ENCODE measurements around the gene AHCYL2. TPM values are rescaled to one million over a fixed set of nuclear protein-coding genes. Genes with fewer than 3 reads are reported as not detected.
"Not testable (repeated sequence)": the region's sequence is repeated elsewhere in the genome, so short reads cannot be mapped to it uniquely, and the experiment has no call there.

AHCYL2 gene
- polyA plus RNA-seq, 3 donors, result 25.6 to 35.0 (median 26.5) TPM

- no peak for DNase-seq (ENCODE audit: extremely low read depth in 1 of 11, low read depth in 9 of 11, low spot score in 4 of 11)
These were observed 229.4 kb downstream of the AHCYL2 start for GRCh38 chr7:129454249-129454551.

- DNase-seq (ENCODE audit: extremely low read depth in 1 of 11, low read depth in 9 of 11, low spot score in 4 of 11), result no peak
These were observed 231.6 kb downstream of the AHCYL2 start for GRCh38 chr7:129456421-129456820.

- no peak for DNase-seq (ENCODE audit: extremely low read depth in 1 of 11, low read depth in 9 of 11, low spot score in 4 of 11)
These were observed 232.3 kb downstream of the AHCYL2 start for GRCh38 chr7:129457101-129457500.

- no peak for DNase-seq (ENCODE audit: extremely low read depth in 1 of 11, low read depth in 9 of 11, low spot score in 4 of 11)
These were observed 233.3 kb downstream of the AHCYL2 start for GRCh38 chr7:129458171-129458570.

- DNase-seq (ENCODE audit: extremely low read depth in 1 of 11, low read depth in 9 of 11, low spot score in 4 of 11), result no peak
These were observed 237.0 kb downstream of the AHCYL2 start for GRCh38 chr7:129461809-129462208.

- no peak for DNase-seq (ENCODE audit: extremely low read depth in 1 of 11, low read depth in 9 of 11, low spot score in 4 of 11)
These were observed 237.6 kb downstream of the AHCYL2 start for GRCh38 chr7:129462420-129462819.

GRCh38 chr7:129464194-129464593 is 239.4 kb downstream of the AHCYL2 start:
- DNase-seq (ENCODE audit: extremely low read depth in 1 of 11, low read depth in 9 of 11, low spot score in 4 of 11), result no peak

GRCh38 chr7:129465080-129465479 is 240.2 kb downstream of the AHCYL2 start:
- DNase-seq (ENCODE audit: extremely low read depth in 1 of 11, low read depth in 9 of 11, low spot score in 4 of 11), result no peak

- DNase-seq (ENCODE audit: extremely low read depth in 1 of 11, low read depth in 9 of 11, low spot score in 4 of 11), result no peak
These were observed 242.0 kb downstream of the AHCYL2 start for GRCh38 chr7:129466796-129467195.

- no peak for DNase-seq (ENCODE audit: extremely low read depth in 1 of 11, low read depth in 9 of 11, low spot score in 4 of 11)
These were observed 243.3 kb downstream of the AHCYL2 start for GRCh38 chr7:129468087-129468486.

GRCh38 chr7:129468547-129468946 is 243.7 kb downstream of the AHCYL2 start:
- no peak for DNase-seq (ENCODE audit: extremely low read depth in 1 of 11, low read depth in 9 of 11, low spot score in 4 of 11)

- DNase-seq (ENCODE audit: extremely low read depth in 1 of 11, low read depth in 9 of 11, low spot score in 4 of 11), result no peak
These were observed 245.1 kb downstream of the AHCYL2 start for GRCh38 chr7:129469930-129470329.

- no peak for DNase-seq (ENCODE audit: extremely low read depth in 1 of 11, low read depth in 9 of 11, low spot score in 4 of 11)
These were observed 245.6 kb downstream of the AHCYL2 start for GRCh38 chr7:129470411-129470810.

- DNase-seq (ENCODE audit: extremely low read depth in 1 of 11, low read depth in 9 of 11, low spot score in 4 of 11), result no peak
These were observed 246.6 kb downstream of the AHCYL2 start for GRCh38 chr7:129471402-129471827.

- DNase-seq (ENCODE audit: extremely low read depth in 1 of 11, low read depth in 9 of 11, low spot score in 4 of 11), result not testable (repeated sequence)
These were observed 251.1 kb downstream of the AHCYL2 start for GRCh38 chr7:129475931-129476330.

- DNase-seq (ENCODE audit: extremely low read depth in 1 of 11, low read depth in 9 of 11, low spot score in 4 of 11), result not testable (repeated sequence)
These were observed 251.6 kb downstream of the AHCYL2 start for GRCh38 chr7:129476398-129476797.

Other genes starting within 250 kb of the AHCYL2 start
- gene TNPO3, start 169.9 kb upstream of the AHCYL2 start, polyA plus RNA-seq (ENCODE audit: insufficient read length in 3 of 3), result 10 to 100 TPM; 42.0 to 47.7 (median 45.1) TPM
- gene TSPAN33, start 80.3 kb upstream of the AHCYL2 start, polyA plus RNA-seq (ENCODE audit: insufficient read length in 3 of 3), result 10 to 100 TPM; 69.0 to 76.8 (median 73.9) TPM
- gene SMO, start 36.4 kb upstream of the AHCYL2 start, polyA plus RNA-seq (ENCODE audit: insufficient read length in 3 of 3), result 100 to 1,000 TPM in 2 of 3 donors, 10 to 100 TPM in 1; 97.2 to 121 (median 106) TPM
- gene STRIP2, start 209.4 kb downstream of the AHCYL2 start, polyA plus RNA-seq (ENCODE audit: insufficient read length in 3 of 3), result 1 to 10 TPM; 3.0 to 5.4 (median 3.3) TPM

Data from renal cortex interstitium (tissue), 11 donors.